ENCODE measurements around the gene TCEANC2.

- TF ChIP-seq POLR2A (IDR thresholded peaks at IDR 0.05) (no peak), CTCF (IDR thresholded peaks at IDR 0.05) (no peak)
These were observed 41.9 kb upstream of the TCEANC2 start for GRCh38 chr1:54011316-54012007.
